Mesendoderm (in vitro differentiated cells): ENCODE results near the gene KRT77.

Source experiments
- DNase-seq: peaks from one replicate; pipeline ENCODE4 v3.0.0; 2013
- H2AK5ac ChIP-seq: 2 replicates; pipeline ENCODE4 v1.6.1; 2013; ENCODE audit warnings: low read length, inconsistent platforms
- H2BK120ac ChIP-seq: 2 replicates; pipeline ENCODE4 v1.6.1; 2013; ENCODE audit warnings: low read depth, mild to moderate bottlenecking, low read length, moderate library complexity, mixed read lengths
- H2BK15ac ChIP-seq: replicated peaks from 2 replicates; pipeline ENCODE4 v1.6.1; 2013; ENCODE audit warnings: low read depth, mild to moderate bottlenecking, moderate library complexity
- H2BK5ac ChIP-seq: 2 replicates; pipeline ENCODE4 v1.6.1; 2013; ENCODE audit warnings: low read length, inconsistent platforms
- H3K18ac ChIP-seq: 2 replicates; pipeline ENCODE4 v1.6.1; 2013; ENCODE audit warnings: mild to moderate bottlenecking, low read length, mixed read lengths
- H3K23ac ChIP-seq: one replicate; pipeline ENCODE4 v1.6.1; 2013; ENCODE audit warnings: low read length
- H3K27ac ChIP-seq: 2 replicates; pipeline ENCODE4 v1.5.1; 2013; ENCODE audit warnings: low read depth, mild to moderate bottlenecking, inconsistent platforms, low read length, moderate library complexity
- H3K27me3 ChIP-seq: 2 replicates; pipeline ENCODE4 v1.6.1; 2013; ENCODE audit warnings: low read length, control low read depth, mild to moderate bottlenecking, inconsistent platforms; ENCODE audit not compliant: insufficient read depth, poor library complexity
- H3K36me3 ChIP-seq: 2 replicates; pipeline ENCODE4 v1.6.1; 2013; ENCODE audit warnings: low read length, inconsistent platforms; ENCODE audit not compliant: control insufficient read depth, insufficient read depth
- H3K4ac ChIP-seq: one replicate; pipeline ENCODE4 v1.6.1; 2013; ENCODE audit warnings: low read depth, mild to moderate bottlenecking, low read length, moderate library complexity
- H3K4me1 ChIP-seq: 2 replicates; pipeline ENCODE4 v1.6.1; 2013; ENCODE audit warnings: low read depth, low read length, inconsistent platforms; ENCODE audit not compliant: control insufficient read depth
- H3K4me2 ChIP-seq: 2 replicates; pipeline ENCODE4 v1.6.1; 2013; ENCODE audit warnings: low read length
- H3K4me3 ChIP-seq: 2 replicates; pipeline ENCODE4 v1.5.1; 2013; ENCODE audit warnings: mild to moderate bottlenecking, low read length
- H3K56ac ChIP-seq: one replicate; pipeline ENCODE4 v1.6.1; 2013; ENCODE audit warnings: low read length
- H3K79me1 ChIP-seq: 2 replicates; pipeline ENCODE4 v1.6.1; 2013; ENCODE audit warnings: low read length, inconsistent platforms
- H3K79me2 ChIP-seq: 2 replicates; pipeline ENCODE4 v1.6.1; 2013; ENCODE audit warnings: mild to moderate bottlenecking, low read length; ENCODE audit not compliant: control insufficient read depth, insufficient read depth
- H3K9ac ChIP-seq: 2 replicates; pipeline ENCODE4 v1.6.1; 2013; ENCODE audit warnings: low read length, inconsistent platforms
- H4K5ac ChIP-seq: one replicate; pipeline ENCODE4 v1.6.1; 2013; ENCODE audit warnings: low read length
- H4K8ac ChIP-seq: one replicate; pipeline ENCODE4 v1.6.1; 2013; ENCODE audit warnings: low read depth, mild to moderate bottlenecking, control low read depth, low read length, moderate library complexity
- WGBS: extraction: QIAGEN DNeasy Blood & Tissue Kit; methylation state at CpG from one replicate; pipeline ENCODE4 v1.1.7; 2013; ENCODE audit warnings: low lambda C conversion rate, missing lambda C conversion rate; ENCODE audit not compliant: insufficient coverage; ENCODE audit errors: extremely low coverage; 5-methylcytosine and 5-hydroxymethylcytosine counted together

KRT77 gene

GRCh38 chr12:52658196-52658595 lies 45.1 kb downstream of the KRT77 start:
- Histone ChIP-seq H3K27me3 (no peaks in the 10 kb centered on the region), H2AK5ac (no peak overlapping the region), H3K36me3 (no peaks in the 10 kb centered on the region), H4K5ac (no peak overlapping the region), H3K9ac (no peak overlapping the region), H3K23ac (no peak overlapping the region), H2BK120ac (no peak overlapping the region), H3K79me1 (no peaks in the 10 kb centered on the region), H3K56ac (no peak overlapping the region), H3K4me3 (no peak overlapping the region), H2BK5ac (no peak overlapping the region), H3K4ac (no peak overlapping the region), H3K27ac (no peak overlapping the region), H3K4me2 (no peak overlapping the region), H4K8ac (no peak overlapping the region), H3K4me1 (no peaks in the 10 kb centered on the region), H2BK15ac (no peak overlapping the region), H3K79me2 (no peaks in the 10 kb centered on the region), H3K18ac (no peak overlapping the region)
- no CpG with 5 or more reads among the region's 4 CpGs for WGBS
- no peak for DNase-seq

GRCh38 chr12:52657250-52657902 lies 45.9 kb downstream of the KRT77 start:
- no peak overlapping the region for H3K9ac ChIP-seq

GRCh38 chr12:52656616-52657015 lies 46.7 kb downstream of the KRT77 start:
- Histone ChIP-seq H3K36me3 (no peaks in the 10 kb centered on the region), H2AK5ac (no peak overlapping the region), H3K4ac (no peak overlapping the region), H4K5ac (no peak overlapping the region), H3K23ac (no peak overlapping the region), H3K56ac (no peak overlapping the region), H3K27me3 (no peaks in the 10 kb centered on the region), H3K9ac (no peak overlapping the region), H3K79me2 (no peaks in the 10 kb centered on the region), H2BK15ac (no peak overlapping the region), H3K4me3 (no peak overlapping the region), H3K4me2 (no peak overlapping the region), H2BK5ac (no peak overlapping the region), H4K8ac (no peak overlapping the region), H3K27ac (no peak overlapping the region), H2BK120ac (no peak overlapping the region), H3K18ac (no peak overlapping the region), H3K79me1 (no peaks in the 10 kb centered on the region), H3K4me1 (no peaks in the 10 kb centered on the region)
- DNase-seq, result no peak
- WGBS, result no CpG with 5 or more reads among the region's 4 CpGs

More at GRCh38 chr12:52657250-52657902, 45.9 kb downstream of the KRT77 start:
- no peak overlapping the region for H3K23ac ChIP-seq
- H3K18ac ChIP-seq, result no peak overlapping the region
- no peaks in the 10 kb centered on the region for H3K79me1 ChIP-seq
- H3K4me2 ChIP-seq, result no peak overlapping the region
- no peaks in the 10 kb centered on the region for H3K27me3 ChIP-seq
- H3K56ac ChIP-seq, result no peak overlapping the region
- no peak overlapping the region for H2AK5ac ChIP-seq
- H2BK15ac ChIP-seq, result no peak overlapping the region
- no peak overlapping the region for H4K5ac ChIP-seq
- H3K36me3 ChIP-seq, result no peaks in the 10 kb centered on the region
- WGBS, result no CpG with 5 or more reads among the region's 6 CpGs
- no peaks in the 10 kb centered on the region for H3K79me2 ChIP-seq
- H3K4me3 ChIP-seq, result no peak overlapping the region
- H2BK120ac ChIP-seq, result no peak overlapping the region
- no peak overlapping the region for H3K4ac ChIP-seq
- H3K27ac ChIP-seq, result no peak overlapping the region
- no peak overlapping the region for H2BK5ac ChIP-seq
- no peak for DNase-seq
- no peak overlapping the region for H4K8ac ChIP-seq
- H3K4me1 ChIP-seq, result no peaks in the 10 kb centered on the region

GRCh38 chr12:52655720-52656124 lies 47.6 kb downstream of the KRT77 start:
- H4K5ac ChIP-seq, result no peak overlapping the region
- H3K79me2 ChIP-seq, result no peaks in the 10 kb centered on the region
- no peak overlapping the region for H2BK15ac ChIP-seq
- H2BK120ac ChIP-seq, result no peak overlapping the region
- no peak overlapping the region for H3K27ac ChIP-seq
- H3K18ac ChIP-seq, result no peak overlapping the region
- no peak for DNase-seq
- no peaks in the 10 kb centered on the region for H3K27me3 ChIP-seq
- H3K56ac ChIP-seq, result no peak overlapping the region
- no peaks in the 10 kb centered on the region for H3K79me1 ChIP-seq
- no CpG with 5 or more reads among the region's 8 CpGs for WGBS
- H3K4me3 ChIP-seq, result no peak overlapping the region
- H2BK5ac ChIP-seq, result no peak overlapping the region
- H3K4me1 ChIP-seq, result no peaks in the 10 kb centered on the region
- no peak overlapping the region for H3K4ac ChIP-seq
- no peak overlapping the region for H2AK5ac ChIP-seq
- no peak overlapping the region for H3K23ac ChIP-seq
- H3K4me2 ChIP-seq, result no peak overlapping the region
- H3K36me3 ChIP-seq, result no peaks in the 10 kb centered on the region
- no peak overlapping the region for H3K9ac ChIP-seq
- no peak overlapping the region for H4K8ac ChIP-seq

- Histone ChIP-seq H3K79me1 (no peaks in the 10 kb centered on the region), H3K18ac (no peak overlapping the region), H3K9ac (no peak overlapping the region), H3K4me1 (no peaks in the 10 kb centered on the region), H3K23ac (no peak overlapping the region), H3K4ac (no peak overlapping the region), H2BK15ac (no peak overlapping the region), H2BK5ac (no peak overlapping the region), H3K56ac (no peak overlapping the region), H3K4me3 (no peak overlapping the region), H3K36me3 (no peaks in the 10 kb centered on the region), H4K5ac (no peak overlapping the region), H2BK120ac (no peak overlapping the region), H4K8ac (no peak overlapping the region), H2AK5ac (no peak overlapping the region), H3K27ac (no peak overlapping the region), H3K27me3 (no peaks in the 10 kb centered on the region), H3K4me2 (no peak overlapping the region), H3K79me2 (no peaks in the 10 kb centered on the region)
- no peak for DNase-seq
- no CpG with 5 or more reads among the region's 6 CpGs for WGBS
These were observed 48.1 kb downstream of the KRT77 start for GRCh38 chr12:52655251-52655650.

- DNase-seq, result no peak
- Histone ChIP-seq H3K27ac (no peak within 1 kb of the TSS), H3K9ac (no peak within 1 kb of the TSS), H4K8ac (no peak within 1 kb of the TSS), H3K56ac (no peak within 1 kb of the TSS), H3K79me2 (no peaks in the 10 kb centered on the region), H3K4me1 (no peaks in the 10 kb centered on the region), H3K4me2 (no peak within 1 kb of the TSS), H3K36me3 (no peaks in the 10 kb centered on the region), H3K23ac (no peak within 1 kb of the TSS), H2AK5ac (no peak within 1 kb of the TSS), H2BK5ac (no peak within 1 kb of the TSS), H2BK120ac (no peak within 1 kb of the TSS), H3K18ac (no peak within 1 kb of the TSS), H3K4ac (no peak within 1 kb of the TSS), H2BK15ac (no peak within 1 kb of the TSS), H3K79me1 (no peaks in the 10 kb centered on the region), H3K4me3 (no peak within 1 kb of the TSS), H4K5ac (no peak within 1 kb of the TSS), H3K27me3 (no peaks in the 10 kb centered on the region)
- no CpG with 5 or more reads among the region's 16 CpGs for WGBS
These were observed 51.5 kb downstream of the KRT77 start, which contains the start of gene KRT2 for GRCh38 chr12:52651726-52652261. Gene KRT2 (minus strand): TSS chr12:52652211. CDS start chr12:52652142, 69 bp downstream.
